Dermis microvascular lymphatic vessel endothelial cell (primary cell): ENCODE data around the gene TNFRSF12A. TPM values are rescaled to one million over a fixed set of nuclear protein-coding genes. Genes with fewer than 3 reads are reported as not detected.
A peak's percentile ranks its signal among the peaks of the same experiment; 100 is the strongest.

ENCODE experiments used
- DNase-seq, 2 donors: peaks; one replicate each; pipeline versions ENCODE4 v3.0.0 to v3.0.0-alpha.2; 2010; ENCODE audit warnings: low read depth in 2 of 2
- total RNA-seq: library from RNA; depleted of rRNA; stranded (reverse); fragments of >200 nt; gene quantifications from 2 replicates; pipeline ENCODE4 v1.2.1, GENCODE V29; 2014

TNFRSF12A gene
- total RNA-seq, 1 donor from 2014 or later = 39.8 TPM

DNA sequence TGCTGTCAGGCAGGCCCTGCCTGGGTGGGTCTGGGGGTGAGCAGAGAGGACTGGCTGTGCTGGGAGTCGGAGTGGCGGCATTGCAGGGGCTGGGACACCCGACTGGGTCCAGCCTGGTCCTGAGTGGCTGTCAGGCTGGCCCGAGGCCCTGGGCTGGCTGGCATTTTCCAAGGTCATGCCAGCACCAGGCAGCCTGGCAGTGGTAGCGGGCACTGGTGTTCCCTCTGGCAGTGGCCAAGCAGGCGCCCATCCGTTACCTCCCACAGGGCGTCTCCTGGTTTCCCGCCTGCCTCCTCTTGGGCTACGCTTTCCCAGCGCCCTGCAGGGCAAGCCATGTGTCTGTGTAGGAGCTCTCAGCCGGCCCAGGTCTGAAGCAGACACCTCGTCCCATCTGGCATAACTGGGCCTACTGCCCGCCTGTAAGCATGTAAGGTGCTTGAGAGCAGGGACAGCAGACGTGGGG is 34.2 kb upstream of the TNFRSF12A start:
- DNase-seq = no peak

GRCh38 chr16:2986623-2987188 is 33.5 kb upstream of the TNFRSF12A start:
- no peak for DNase-seq

DNA sequence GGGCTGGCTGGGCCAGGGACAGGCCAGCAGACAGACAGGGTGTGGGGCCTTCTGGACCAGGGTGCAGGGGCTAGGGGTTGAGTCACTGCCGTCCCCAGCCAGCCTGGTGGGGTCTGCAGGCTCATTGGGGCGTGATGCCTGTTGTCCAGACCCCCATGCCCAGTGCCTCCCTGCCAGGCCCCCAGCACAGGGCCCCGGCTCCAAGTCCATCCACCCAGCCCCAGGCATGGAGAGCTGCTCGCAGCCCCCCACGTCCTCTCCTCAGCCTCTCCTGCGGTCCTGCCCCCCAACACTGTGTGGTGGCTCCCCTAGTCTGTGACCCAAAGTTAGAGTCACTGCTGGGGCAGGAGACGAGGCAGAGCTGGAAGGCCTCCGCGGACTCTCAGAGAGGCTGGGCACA is 32.9 kb upstream of the TNFRSF12A start:
- DNase-seq = no peak

DNA sequence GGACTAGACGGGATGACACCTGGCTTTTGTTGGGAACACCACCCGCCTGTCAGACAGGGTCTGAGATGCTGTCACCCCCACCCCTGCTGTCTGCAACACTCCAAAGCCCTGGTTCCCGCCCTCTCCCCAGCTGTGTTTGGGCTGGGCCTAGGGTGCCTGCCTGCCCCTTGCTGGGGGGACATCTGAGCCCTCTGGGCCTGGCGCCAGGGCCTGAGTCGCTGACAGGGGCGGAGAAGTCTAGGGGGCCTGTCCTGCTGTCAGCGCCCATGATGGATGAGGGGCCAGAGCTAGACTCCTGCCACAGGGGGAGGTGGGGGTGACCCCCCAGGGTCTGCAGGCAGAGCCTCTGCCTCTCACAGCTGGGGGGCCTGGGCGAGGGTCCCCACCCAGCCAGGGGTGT is 32.3 kb upstream of the TNFRSF12A start:
- DNase-seq = no peak

- no peak for DNase-seq
Observed at GRCh38 chr16:2988590-2989099, 31.5 kb upstream of the TNFRSF12A start.

DNA sequence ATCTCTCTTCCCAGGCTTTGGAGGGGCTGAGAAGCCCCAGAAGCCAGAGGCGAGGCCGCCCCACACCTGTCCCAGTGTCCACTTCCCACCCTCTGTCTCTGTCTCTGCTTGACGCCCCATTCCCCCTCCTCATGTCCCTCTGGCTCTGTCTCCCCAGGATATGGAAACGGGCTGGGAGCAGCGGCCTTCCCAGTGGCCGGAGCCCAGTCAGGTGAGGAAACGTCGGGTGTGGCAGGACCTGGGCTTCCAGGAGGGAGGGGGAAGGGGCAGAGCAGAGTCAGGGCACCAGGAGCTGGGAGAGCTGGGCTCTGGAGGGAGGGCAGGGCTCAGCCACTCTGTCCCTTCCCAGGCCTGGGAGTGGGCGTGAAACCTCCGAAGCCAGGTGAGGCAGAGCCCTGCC is 29.3 kb upstream of the TNFRSF12A start:
- DNase-seq = no peak

DNA sequence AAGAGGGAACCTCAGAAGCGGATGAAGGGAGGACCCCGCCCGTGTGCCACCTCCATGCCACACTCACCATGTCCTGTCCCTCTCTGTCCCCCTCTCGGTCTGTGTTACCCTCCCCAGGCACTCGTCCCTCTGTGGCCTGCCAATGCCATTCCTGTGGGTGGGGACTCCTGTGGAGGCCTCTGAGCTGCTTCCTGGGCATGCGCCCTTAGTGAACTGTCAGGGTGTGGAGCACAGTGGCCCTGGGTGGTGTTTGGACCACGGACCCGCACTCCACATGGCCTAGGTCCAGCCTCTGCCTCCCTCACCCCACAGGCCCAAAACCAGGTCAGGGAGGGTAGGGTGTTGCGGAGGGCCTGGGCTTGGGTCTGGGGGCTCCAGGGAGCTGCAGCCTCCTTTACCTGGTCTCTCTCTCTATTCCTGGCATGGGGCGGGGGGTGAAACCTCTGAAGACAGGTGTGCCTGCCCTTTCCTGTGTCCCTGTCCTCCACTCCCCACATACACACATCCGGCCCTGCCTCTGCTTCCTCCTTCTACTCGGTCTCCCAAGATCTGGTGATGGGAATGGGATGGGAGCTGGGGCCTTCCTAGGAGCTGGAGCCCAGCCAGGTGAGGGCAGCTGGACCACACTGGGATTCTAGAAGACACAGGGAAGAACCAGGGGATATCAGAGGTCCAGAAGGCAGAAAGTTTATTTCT is 28.5 kb upstream of the TNFRSF12A start:
- DNase-seq = no peak

DNA sequence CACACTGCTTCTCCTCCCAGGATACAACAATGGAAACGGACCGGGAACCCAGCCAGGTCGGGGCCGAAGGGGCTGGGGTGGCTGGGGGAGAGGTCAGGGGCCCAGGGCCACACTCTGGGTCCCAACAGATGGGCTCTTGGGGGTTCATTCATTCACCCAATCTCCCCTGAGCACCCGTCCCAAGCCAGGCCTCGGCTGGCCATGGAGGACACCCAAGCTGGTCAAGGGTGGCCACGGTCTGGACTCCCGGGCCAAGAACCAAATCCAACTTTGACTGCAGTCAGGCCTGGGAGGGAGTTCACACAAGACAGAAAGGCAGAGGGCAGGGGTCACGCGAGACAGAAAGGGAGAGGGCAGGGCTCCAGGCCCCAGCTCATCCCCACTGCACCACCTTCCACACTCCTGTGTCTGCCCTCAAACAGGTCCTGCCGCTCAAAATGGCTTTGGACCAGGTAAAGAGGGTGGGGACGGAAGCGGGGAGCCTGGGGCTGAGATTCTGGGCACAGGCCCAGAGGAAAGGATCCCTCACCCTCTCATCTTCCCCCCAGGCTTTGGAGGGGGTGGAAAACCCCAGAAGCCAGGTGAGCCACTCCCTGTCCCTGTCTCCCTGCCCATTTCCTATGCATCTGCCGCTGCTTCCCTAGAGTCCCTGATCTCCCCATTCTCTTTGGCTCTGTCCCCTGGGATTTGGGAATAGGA is 27.6 kb upstream of the TNFRSF12A start:
- no peak for DNase-seq

GRCh38 chr16:2996298-2996697 is 23.9 kb upstream of the TNFRSF12A start:
- DNase-seq = no peak

- no peak for DNase-seq
Observed at GRCh38 chr16:2999929-3000328, 20.2 kb upstream of the TNFRSF12A start.

GRCh38 chr16:3000540-3000939 is 19.6 kb upstream of the TNFRSF12A start:
- no peak for DNase-seq

GRCh38 chr16:3001316-3001715 is 18.9 kb upstream of the TNFRSF12A start:
- no peak for DNase-seq

GRCh38 chr16:3003582-3004270 is 16.4 kb upstream of the TNFRSF12A start:
- peak; percentile 98 to 100 for DNase-seq

- DNase-seq = no peak
Observed at GRCh38 chr16:3004319-3004718, 15.8 kb upstream of the TNFRSF12A start.

- DNase-seq = no peak
Observed at GRCh38 chr16:3004781-3005284, 15.3 kb upstream of the TNFRSF12A start.

- DNase-seq = no peak
Observed at GRCh38 chr16:3007059-3007956, 12.9 kb upstream of the TNFRSF12A start.

DNA sequence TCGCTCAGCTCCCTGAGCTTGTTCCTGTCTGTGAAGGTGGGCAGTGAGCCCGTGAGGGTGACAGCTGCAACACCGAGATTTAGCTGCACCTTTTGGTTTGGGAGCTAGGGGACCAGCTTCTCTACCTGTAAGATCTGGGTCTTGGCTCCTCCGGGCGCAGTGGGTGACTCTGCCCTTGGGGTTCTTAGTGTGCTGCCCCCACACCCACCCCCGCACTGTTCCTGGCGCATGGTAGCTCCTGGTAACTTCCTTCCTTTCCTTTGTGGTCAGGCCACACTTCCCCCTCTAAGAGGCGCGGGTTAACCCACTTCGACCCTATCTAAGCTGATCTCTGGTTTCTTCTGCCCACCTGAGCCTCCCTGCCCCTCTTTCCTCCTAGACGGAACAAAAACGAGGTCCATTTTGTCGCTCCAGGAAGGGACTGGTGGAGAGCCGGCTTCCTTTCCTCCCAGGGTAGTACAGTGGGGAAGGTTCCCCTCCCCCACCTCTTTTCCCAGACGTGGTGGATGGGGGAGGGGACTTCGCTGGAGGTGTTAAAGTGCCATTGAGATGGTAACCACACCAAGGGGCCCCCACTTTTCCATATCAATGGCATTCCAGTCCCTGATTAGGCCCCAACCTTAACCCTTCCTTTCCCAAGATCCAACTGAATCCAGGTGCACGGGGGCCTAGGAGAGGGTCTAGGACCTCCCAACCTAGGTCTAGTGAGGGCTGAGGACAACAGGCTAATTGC is 12.0 kb upstream of the TNFRSF12A start:
- DNase-seq = peak in 1 of 2 donors; percentile 29

DNA sequence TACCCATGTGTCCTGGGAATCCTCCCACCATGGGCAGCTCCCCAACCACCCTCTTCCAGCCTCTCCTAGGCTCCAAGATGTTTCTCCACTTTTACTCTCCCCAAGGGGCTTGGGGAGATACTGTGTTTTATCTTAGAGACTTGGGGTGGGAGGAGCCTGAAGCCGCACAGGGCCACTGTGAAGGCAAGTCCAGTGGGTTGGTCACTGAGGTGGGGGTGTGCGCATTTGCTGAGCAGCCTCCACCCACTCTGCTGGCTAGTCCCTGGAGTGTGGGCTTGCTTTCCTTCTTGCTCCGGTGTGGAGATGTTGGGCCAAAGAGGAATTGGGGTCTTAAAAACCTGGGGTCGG is 11.5 kb upstream of the TNFRSF12A start:
- DNase-seq = no peak

- DNase-seq = no peak
Observed at GRCh38 chr16:3009568-3010390, 10.4 kb upstream of the TNFRSF12A start.
